ENCODE data around the gene FCAR.
"Not testable (repeated sequence)": the region's sequence is repeated elsewhere in the genome, so short reads cannot be mapped to it uniquely, and the experiment has no call there.

The FCAR gene

GRCh38 chr19:54896036-54896435 is 22.0 kb downstream of the FCAR start:
- no peak for DNase-seq

- not testable (repeated sequence) for DNase-seq
These were observed 24.6 kb downstream of the FCAR start for GRCh38 chr19:54898685-54899084.

- DNase-seq, result not testable (repeated sequence)
These were observed 25.6 kb downstream of the FCAR start for GRCh38 chr19:54899646-54900045.

- not testable (repeated sequence) for DNase-seq
These were observed 27.1 kb downstream of the FCAR start for GRCh38 chr19:54901153-54901552.

GRCh38 chr19:54902061-54902460 is 28.0 kb downstream of the FCAR start:
- DNase-seq, result no peak

- no peak for DNase-seq
These were observed 29.3 kb downstream of the FCAR start for GRCh38 chr19:54903303-54903702.

- not testable (repeated sequence) for DNase-seq
These were observed 30.2 kb downstream of the FCAR start for GRCh38 chr19:54904261-54904660.

- DNase-seq, result no peak
These were observed 31.4 kb downstream of the FCAR start for GRCh38 chr19:54905421-54905802.

- DNase-seq, result no peak
These were observed 31.9 kb downstream of the FCAR start, which contains the start of gene NCR1 for GRCh38 chr19:54905803-54906511. Gene NCR1 (plus strand): TSS chr19:54906148. CDS start chr19:54906188, 40 bp downstream.

GRCh38 chr19:54906819-54907218 is 32.8 kb downstream of the FCAR start:
- DNase-seq, result no peak

- DNase-seq, result not testable (repeated sequence)
These were observed 33.9 kb downstream of the FCAR start for GRCh38 chr19:54907899-54908298.

GRCh38 chr19:54916822-54917221 is 42.8 kb downstream of the FCAR start:
- DNase-seq, result no peak

- no peak for DNase-seq
These were observed 44.5 kb downstream of the FCAR start for GRCh38 chr19:54918499-54918898.

- peak; percentile 22 for DNase-seq
These were observed 45.9 kb downstream of the FCAR start for GRCh38 chr19:54919646-54920563.

- no peak for DNase-seq
These were observed 47.0 kb downstream of the FCAR start for GRCh38 chr19:54921082-54921481.

- no peak for DNase-seq
These were observed 49.2 kb downstream of the FCAR start for GRCh38 chr19:54923276-54923675.

GRCh38 chr19:54928299-54928698 is 54.3 kb downstream of the FCAR start:
- no peak for DNase-seq

- no peak for DNase-seq
These were observed 63.9 kb downstream of the FCAR start for GRCh38 chr19:54937926-54938325.

- no peak for DNase-seq
These were observed 64.9 kb downstream of the FCAR start for GRCh38 chr19:54938906-54939305.

- not testable (repeated sequence) for DNase-seq
These were observed 65.5 kb downstream of the FCAR start for GRCh38 chr19:54939538-54939937.

Measured in NCI-H82 (cell line).